ENCODE results near the gene GRB2.
"Not testable (repeated sequence)": the region's sequence is repeated elsewhere in the genome, so short reads cannot be mapped to it uniquely, and the experiment has no call there.

Gene GRB2

DNA sequence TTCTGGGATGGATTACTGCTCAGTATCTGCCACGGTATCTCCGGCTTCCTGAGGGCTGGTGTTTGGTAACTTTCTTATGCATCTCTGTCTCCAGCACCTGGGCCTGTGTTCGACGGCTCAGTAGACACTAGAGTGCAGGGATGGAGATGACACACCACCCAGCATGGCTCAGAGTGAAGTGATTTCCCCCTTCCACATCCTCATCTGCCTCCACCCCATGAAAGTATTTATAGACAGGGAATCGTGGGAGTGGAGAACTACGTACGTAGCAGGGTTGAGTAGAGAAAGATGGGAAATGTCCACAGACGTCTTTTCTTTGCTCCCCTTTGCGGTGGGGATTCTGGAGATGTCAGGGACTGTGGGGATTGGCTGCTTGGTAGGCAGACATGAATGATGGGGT is 104.4 kb downstream of the GRB2 start:
- TF ChIP-seq, protein P1, sequence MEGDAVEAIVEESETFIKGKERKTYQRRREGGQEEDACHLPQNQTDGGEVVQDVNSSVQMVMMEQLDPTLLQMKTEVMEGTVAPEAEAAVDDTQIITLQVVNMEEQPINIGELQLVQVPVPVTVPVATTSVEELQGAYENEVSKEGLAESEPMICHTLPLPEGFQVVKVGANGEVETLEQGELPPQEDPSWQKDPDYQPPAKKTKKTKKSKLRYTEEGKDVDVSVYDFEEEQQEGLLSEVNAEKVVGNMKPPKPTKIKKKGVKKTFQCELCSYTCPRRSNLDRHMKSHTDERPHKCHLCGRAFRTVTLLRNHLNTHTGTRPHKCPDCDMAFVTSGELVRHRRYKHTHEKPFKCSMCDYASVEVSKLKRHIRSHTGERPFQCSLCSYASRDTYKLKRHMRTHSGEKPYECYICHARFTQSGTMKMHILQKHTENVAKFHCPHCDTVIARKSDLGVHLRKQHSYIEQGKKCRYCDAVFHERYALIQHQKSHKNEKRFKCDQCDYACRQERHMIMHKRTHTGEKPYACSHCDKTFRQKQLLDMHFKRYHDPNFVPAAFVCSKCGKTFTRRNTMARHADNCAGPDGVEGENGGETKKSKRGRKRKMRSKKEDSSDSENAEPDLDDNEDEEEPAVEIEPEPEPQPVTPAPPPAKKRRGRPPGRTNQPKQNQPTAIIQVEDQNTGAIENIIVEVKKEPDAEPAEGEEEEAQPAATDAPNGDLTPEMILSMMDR (IDR thresholded peaks at IDR 0.05; ENCODE audit: low read depth, low read length) = no peak
- DNase-seq (ENCODE audit: extremely low read depth, low read depth) = no peak

DNA sequence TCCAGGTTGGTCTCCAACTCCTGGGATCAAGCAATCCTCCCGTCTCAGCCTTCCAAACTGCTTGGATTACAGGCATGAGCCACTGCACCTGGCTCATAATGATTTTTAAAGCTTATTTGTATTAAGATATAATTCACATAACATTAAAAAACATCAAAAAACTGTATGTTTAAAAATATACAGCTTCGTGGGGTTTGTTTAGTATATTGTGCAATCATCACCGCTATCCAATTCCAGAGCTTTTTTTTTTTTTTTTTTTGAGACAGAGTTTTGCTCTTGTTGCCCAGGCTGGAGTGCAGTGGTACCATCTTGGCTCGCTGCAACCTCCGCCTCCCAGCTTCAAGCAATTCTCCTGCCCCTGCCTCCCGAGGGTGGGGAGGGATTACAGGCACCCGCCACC is 105.2 kb downstream of the GRB2 start:
- no peak for DNase-seq (ENCODE audit: extremely low read depth, low read depth)
- TF ChIP-seq, protein P1 (IDR thresholded peaks at IDR 0.05; ENCODE audit: low read depth, low read length) = no peak

DNA sequence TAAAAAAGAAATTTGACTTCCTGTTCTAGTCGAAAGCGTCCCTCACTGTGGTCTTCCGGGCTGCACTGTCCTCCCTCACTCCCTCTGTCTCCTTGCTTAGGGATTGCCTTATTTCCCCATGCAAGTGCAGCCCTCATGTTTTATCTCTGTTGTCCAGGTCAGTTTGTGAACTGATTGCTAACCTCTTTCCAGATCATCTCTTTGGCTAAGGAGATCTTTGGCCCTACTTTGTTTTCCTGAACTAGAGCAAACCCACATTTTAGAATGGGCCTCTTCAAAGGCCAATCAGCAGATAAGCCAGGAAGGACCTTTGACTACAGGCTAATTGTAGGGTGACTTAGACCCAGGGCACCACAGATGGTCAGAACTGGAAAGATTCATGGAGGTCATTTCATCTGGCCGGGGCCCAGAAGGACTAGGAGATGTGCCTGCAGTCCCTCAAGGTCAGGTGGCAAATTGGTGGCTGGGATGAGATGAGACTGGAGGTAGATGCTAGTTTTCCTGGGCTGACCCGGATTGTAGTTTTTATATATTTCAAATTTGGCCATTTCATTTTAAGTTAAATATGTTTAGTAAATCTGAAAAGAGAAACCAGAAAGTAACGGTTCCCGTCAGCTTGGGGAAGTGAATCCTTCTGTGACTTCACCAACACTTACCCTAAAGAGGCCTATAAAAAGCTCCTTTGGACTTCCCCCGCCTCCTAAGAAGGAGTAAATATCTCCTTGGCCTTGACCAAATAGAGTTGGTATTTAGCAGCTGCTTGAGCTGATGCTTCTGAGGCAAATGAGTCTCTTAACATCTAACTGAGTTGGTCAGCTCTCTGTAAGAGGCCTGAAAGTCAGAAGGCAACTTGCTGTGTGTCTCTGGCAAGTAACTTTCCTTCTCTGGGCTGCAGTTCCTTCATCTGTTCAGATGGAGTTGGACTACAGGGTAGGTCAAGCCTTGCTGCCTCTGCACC is 110.0 kb downstream of the GRB2 start:
- DNase-seq (ENCODE audit: extremely low read depth, low read depth) = no peak
- TF ChIP-seq, protein P1 (IDR thresholded peaks at IDR 0.05; ENCODE audit: low read depth, low read length) = no peak

DNA sequence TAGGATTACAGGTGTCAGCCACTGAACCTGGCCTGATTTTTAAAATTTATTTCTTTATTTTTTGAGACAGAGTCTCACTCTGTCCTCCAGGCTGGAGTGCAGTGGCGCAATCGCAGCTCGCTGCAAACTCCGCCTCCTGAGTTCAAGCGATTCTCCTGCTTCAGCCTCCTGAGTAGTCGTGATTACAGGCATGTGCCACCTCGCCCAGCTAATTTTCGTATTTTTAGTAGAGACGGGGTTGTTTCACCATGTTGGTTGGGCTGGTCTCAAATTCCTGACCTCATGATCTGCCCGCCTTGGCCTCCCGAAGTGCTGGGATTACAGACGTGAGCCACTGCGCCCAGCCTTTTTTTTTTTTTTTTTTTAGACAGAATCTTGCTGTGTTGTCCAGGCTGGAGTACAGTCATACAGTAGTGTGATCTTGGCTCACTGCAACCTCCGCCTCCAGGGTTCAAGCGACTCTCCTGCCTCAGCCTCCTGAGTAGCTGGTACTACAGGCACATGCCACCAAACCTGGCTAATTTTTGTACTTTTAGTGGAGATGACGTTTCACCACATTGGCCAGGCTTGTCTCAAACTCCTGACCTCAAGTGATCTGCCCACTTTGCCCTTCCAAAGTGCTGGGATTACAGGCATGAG is 112.5 kb downstream of the GRB2 start:
- not testable (repeated sequence) for DNase-seq (ENCODE audit: extremely low read depth, low read depth)

DNA sequence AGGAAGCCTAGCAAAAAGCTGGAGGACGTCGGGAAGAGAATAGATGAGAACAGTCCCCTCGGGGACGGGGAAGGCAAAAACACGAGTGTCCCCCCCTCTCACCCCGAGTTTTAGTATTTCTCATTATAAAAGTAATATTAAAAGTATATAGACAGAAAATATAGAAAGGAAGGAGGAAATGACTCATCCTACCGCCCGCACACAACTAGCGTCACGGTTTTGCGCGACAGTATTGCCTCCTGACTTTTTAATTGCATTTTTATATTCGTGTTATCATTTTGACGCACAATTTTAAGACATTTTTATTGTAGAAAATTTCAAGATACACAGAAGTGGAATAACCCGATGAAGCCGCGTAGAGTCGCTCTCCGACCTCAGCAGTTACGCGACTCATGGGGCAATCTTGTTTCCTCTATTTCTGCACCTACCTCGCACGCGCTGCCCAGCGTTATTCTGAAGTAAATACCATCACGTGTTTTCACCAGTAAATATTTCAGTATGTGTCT is 115.6 kb downstream of the GRB2 start:
- DNase-seq (ENCODE audit: extremely low read depth, low read depth) = no peak

DNA sequence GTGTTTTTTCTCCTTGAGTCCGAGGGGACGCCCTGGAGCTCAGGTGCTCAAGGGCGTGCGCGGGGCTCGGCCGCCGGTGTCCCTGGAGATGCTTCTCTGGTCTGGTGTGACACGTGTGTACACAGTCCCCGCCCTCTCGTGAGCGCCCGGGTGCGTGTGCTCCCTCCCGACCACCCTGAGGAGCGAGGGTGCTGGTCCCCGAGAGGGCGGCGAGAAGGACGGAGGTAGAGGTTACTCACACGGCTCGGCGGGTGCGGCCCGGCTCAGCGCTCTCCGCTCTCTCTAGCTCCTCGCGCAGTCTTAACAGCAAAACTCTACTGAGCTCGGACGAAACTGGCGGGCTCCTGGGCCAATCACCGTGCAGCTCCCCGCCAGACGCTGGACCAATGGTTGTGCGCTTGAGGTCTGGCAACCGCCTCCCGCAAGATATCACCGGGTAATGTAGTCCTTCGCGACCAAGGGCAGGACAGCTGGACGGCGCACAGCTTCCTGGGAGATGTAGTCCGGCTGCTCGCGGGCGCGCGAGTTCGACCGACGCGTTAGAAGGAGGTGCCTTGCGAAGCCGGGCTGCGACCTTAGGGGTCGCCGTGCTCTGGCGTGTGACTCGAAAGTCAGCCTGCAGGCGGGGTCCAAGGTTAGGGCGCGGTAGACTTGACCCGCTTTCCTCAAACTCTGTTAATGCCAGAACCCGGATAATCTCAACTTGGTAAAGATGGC is 116.2 kb downstream of the GRB2 start, which contains the start of gene SLC25A19:
TSS of gene SLC25A19 (minus strand) at position 319 of the 717 bp plus-strand sequence. CDS start 2,669 bp downstream, outside the sequence.
- TF ChIP-seq, protein P1 (IDR thresholded peaks at IDR 0.05; ENCODE audit: low read depth, low read length) = peak; percentile 6; the same call in 1 of the 2 replicates

More for the DNA sequence above, 115.6 kb downstream of the GRB2 start:
- TF ChIP-seq, protein P1 (IDR thresholded peaks at IDR 0.05; ENCODE audit: low read depth, low read length) = peak; percentile 29

DNA sequence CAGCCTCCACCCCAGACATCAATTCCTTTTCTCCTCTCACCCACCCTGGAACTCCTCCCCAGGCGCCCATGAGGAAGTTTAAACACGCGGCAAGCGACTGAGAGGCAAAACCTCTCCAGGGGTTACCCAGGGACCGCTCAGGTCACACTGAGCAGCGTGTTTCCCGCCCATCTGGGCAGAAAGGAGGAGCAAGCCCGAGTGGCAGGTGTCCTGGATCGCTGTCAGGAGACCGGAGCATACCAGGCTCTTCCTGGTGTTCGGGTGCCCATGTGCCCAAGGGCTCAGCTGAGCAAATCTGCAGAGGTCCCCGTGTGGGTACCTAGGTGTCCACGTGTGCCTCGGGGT is 116.7 kb downstream of the GRB2 start:
- TF ChIP-seq, protein P1 (IDR thresholded peaks at IDR 0.05; ENCODE audit: low read depth, low read length) = no peak
- no peak for DNase-seq (ENCODE audit: extremely low read depth, low read depth)

More for the DNA sequence above, 116.2 kb downstream of the GRB2 start, which contains the start of gene SLC25A19:
- peak; percentile 97 for DNase-seq (ENCODE audit: extremely low read depth, low read depth)

Data from AG09319 (cell line).